ENCODE results near the gene RBFOX2. TPM values are rescaled to one million over a fixed set of nuclear protein-coding genes. Genes with fewer than 3 reads are reported as not detected.

RBFOX2 gene
- total and polyA plus RNA-seq, 2 of the 13 experiments (the other 11 are each of a cell fraction or from before 2014, with no cell fraction given) = 37.3 to 40.4 TPM

DNA sequence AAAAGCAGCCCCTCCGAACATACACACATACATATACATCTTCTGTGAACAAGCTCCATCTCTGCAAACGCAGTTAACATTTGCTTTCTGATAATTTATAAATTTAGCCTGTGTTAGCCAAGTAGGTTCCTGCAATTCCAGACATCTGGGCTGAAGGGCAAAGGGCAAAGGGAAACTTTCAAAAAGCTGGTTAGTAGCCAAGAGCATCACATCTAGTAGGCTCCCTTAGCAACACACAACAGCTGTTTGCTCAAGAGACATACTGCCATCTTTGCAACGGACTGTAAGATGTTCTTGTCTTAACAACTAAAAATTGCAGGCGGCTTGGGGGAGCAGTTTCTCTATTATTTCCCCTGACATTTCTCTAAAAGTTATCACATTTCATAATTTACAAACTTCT is 134.9 kb downstream of the RBFOX2 start (continued):
- TF ChIP-seq, protein P1, sequence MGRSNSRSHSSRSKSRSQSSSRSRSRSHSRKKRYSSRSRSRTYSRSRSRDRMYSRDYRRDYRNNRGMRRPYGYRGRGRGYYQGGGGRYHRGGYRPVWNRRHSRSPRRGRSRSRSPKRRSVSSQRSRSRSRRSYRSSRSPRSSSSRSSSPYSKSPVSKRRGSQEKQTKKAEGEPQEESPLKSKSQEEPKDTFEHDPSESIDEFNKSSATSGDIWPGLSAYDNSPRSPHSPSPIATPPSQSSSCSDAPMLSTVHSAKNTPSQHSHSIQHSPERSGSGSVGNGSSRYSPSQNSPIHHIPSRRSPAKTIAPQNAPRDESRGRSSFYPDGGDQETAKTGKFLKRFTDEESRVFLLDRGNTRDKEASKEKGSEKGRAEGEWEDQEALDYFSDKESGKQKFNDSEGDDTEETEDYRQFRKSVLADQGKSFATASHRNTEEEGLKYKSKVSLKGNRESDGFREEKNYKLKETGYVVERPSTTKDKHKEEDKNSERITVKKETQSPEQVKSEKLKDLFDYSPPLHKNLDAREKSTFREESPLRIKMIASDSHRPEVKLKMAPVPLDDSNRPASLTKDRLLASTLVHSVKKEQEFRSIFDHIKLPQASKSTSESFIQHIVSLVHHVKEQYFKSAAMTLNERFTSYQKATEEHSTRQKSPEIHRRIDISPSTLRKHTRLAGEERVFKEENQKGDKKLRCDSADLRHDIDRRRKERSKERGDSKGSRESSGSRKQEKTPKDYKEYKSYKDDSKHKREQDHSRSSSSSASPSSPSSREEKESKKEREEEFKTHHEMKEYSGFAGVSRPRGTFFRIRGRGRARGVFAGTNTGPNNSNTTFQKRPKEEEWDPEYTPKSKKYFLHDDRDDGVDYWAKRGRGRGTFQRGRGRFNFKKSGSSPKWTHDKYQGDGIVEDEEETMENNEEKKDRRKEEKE (IDR thresholded peaks at IDR 0.05) = no peak
- no peak for TF ChIP-seq ZSCAN29 (CRISPR knock-in tag; conservative IDR thresholded peaks at IDR 0.05)
- TF ChIP-seq CREM (IDR thresholded peaks at IDR 0.05) = no peak
- TF ChIP-seq CREM (CRISPR knock-in tag; IDR thresholded peaks at IDR 0.05) = no peak
- no peak for TF ChIP-seq MAF1 (CRISPR knock-in tag; IDR thresholded peaks at IDR 0.05; ENCODE audit: borderline replicate concordance)

DNA sequence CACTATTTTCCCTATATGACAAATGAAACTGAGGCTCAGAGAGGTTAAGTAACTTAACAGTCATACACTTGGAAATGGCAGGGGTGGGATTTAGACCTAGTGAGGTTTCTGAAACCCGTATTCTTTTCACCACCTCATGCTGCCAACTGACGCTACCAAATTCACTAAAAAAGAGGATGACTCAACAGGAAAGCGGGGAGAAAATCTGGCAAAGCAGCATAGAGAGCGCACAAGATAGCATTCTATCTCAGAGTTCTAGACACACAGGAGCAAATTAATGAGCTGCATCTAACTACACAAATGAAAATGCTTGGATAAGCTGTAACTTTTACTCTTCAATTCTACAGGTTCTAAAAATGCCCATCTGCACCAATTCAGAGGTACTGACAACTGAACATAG is 136.4 kb downstream of the RBFOX2 start:
- H3K4me2 ChIP-seq (ENCODE audit: low read depth, low read length) = no peak overlapping the region
- H3K9me3 ChIP-seq (ENCODE audit: low read length) = no peaks in the 10 kb centered on the region
- CTCF ChIA-PET (ENCODE audit: low intra/inter-chr PET ratio, low total read pairs) = no interaction called here
- H3K4me3 ChIP-seq (replicated peaks in 1 of 3; ENCODE audit: insufficient read depth in 1 of 3, low read depth in 2 of 3, low read length in 3 of 3) = no peak overlapping the region
- POLR2A ChIA-PET = no interaction called here
- in situ Hi-C loops (cut with HindIII; ENCODE audit: extremely low pct_ligation_motif_present, low pct_unique_long_range_greater_than_20kb) (no loop called here), intact Hi-C loops (cut with micrococcal nuclease; ENCODE audit: unreplicated experiment) (no loop called here)
- BruUV-seq (replicated peaks) = no TSS peak
- no peaks in the 10 kb centered on the region for H3K36me3 ChIP-seq (replicated peaks in 1 of 2; ENCODE audit: control insufficient read depth in 1 of 2, insufficient read depth in 2 of 2, low read length in 2 of 2)
- FAIRE-seq (no peak), ATAC-seq (no peak), DNase-seq (ENCODE audit: low spot score) (no peak)
- H3K4me1 ChIP-seq (ENCODE audit: insufficient read depth, low read length) = peaks cover 9% of the 10 kb centered on the region; the same call in 1 of the 2 replicates
- H3K79me2 ChIP-seq (ENCODE audit: insufficient read depth, low read length) = peaks cover 11% of the 10 kb centered on the region
- H3K27me3 ChIP-seq (ENCODE audit: control insufficient read depth in 1 of 2, insufficient read depth in 2 of 2, low read length in 2 of 2) = no peaks in the 10 kb centered on the region
- H2AFZ ChIP-seq (ENCODE audit: low read length) = no peak overlapping the region
- WGBS (ENCODE audit: low lambda C conversion rate) = 99% methylated on average over 4 of the region's 4 CpGs
- H3K27ac ChIP-seq (ENCODE audit: extremely low read length, insufficient read depth, low read length) = no peak overlapping the region
- no peaks in the 10 kb centered on the region; the same call in 1 of the 2 replicates for H4K20me1 ChIP-seq (ENCODE audit: insufficient read depth, low read length)
- H3K9ac ChIP-seq (ENCODE audit: insufficient read depth, low read depth, low read length) = no peak overlapping the region
- no peak for TF ChIP-seq CENPBD1 (CRISPR knock-in tag; IDR thresholded peaks at IDR 0.05; ENCODE audit: borderline replicate concordance, low read depth)
- no peak for TF ChIP-seq DNMT3B (CRISPR knock-in tag; conservative IDR thresholded peaks at IDR 0.05)
- TF ChIP-seq ZNF432 (CRISPR knock-in tag; IDR thresholded peaks at IDR 0.05; ENCODE audit: borderline replicate concordance) = no peak
- TF ChIP-seq ZFAT (CRISPR knock-in tag; conservative IDR thresholded peaks at IDR 0.05) = no peak
- TF ChIP-seq ATAD3A (CRISPR knock-in tag; IDR thresholded peaks at IDR 0.05) = no peak
- TF ChIP-seq FOXO1 (CRISPR knock-in tag; IDR thresholded peaks at IDR 0.05) = no peak
- no peak for TF ChIP-seq BCL6 (CRISPR knock-in tag; IDR thresholded peaks at IDR 0.05)
- no peak for TF ChIP-seq ZKSCAN5 (CRISPR knock-in tag; IDR thresholded peaks at IDR 0.05)
- no peak for TF ChIP-seq SATB2 (CRISPR knock-in tag; IDR thresholded peaks at IDR 0.05)
- no peak for TF ChIP-seq RCOR2 (CRISPR knock-in tag; IDR thresholded peaks at IDR 0.05)
- TF ChIP-seq, protein P2, sequence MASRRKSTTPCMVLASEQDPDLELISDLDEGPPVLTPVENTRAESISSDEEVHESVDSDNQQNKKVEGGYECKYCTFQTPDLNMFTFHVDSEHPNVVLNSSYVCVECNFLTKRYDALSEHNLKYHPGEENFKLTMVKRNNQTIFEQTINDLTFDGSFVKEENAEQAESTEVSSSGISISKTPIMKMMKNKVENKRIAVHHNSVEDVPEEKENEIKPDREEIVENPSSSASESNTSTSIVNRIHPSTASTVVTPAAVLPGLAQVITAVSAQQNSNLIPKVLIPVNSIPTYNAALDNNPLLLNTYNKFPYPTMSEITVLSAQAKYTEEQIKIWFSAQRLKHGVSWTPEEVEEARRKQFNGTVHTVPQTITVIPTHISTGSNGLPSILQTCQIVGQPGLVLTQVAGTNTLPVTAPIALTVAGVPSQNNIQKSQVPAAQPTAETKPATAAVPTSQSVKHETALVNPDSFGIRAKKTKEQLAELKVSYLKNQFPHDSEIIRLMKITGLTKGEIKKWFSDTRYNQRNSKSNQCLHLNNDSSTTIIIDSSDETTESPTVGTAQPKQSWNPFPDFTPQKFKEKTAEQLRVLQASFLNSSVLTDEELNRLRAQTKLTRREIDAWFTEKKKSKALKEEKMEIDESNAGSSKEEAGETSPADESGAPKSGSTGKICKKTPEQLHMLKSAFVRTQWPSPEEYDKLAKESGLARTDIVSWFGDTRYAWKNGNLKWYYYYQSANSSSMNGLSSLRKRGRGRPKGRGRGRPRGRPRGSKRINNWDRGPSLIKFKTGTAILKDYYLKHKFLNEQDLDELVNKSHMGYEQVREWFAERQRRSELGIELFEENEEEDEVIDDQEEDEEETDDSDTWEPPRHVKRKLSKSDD (CRISPR knock-in tag; IDR thresholded peaks at IDR 0.05; ENCODE audit: low read depth) = no peak
- no peak for TF ChIP-seq SYNCRIP (IDR thresholded peaks at IDR 0.05; ENCODE audit: insufficient read depth, low read depth, low read length)
- no peak for TF ChIP-seq HNRNPK (IDR thresholded peaks at IDR 0.05; ENCODE audit: low read depth, low read length, poor library complexity, severe bottlenecking)
- TF ChIP-seq, protein P3, sequence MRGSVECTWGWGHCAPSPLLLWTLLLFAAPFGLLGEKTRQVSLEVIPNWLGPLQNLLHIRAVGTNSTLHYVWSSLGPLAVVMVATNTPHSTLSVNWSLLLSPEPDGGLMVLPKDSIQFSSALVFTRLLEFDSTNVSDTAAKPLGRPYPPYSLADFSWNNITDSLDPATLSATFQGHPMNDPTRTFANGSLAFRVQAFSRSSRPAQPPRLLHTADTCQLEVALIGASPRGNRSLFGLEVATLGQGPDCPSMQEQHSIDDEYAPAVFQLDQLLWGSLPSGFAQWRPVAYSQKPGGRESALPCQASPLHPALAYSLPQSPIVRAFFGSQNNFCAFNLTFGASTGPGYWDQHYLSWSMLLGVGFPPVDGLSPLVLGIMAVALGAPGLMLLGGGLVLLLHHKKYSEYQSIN (CRISPR knock-in tag; IDR thresholded peaks at IDR 0.05; ENCODE audit: borderline replicate concordance) = no peak
